HG03469 (cell line): ENCODE results near the gene WDR46.

Experiments
- ATAC-seq: cut with Tn5 transposase; IDR thresholded peaks from one replicate; pipeline ENCODE4 v1.9.1; 2021; ENCODE audit warnings: mild to moderate bottlenecking, moderate library complexity, moderate number of reproducible peaks; ENCODE audit not compliant: unreplicated experiment

The WDR46 gene

DNA sequence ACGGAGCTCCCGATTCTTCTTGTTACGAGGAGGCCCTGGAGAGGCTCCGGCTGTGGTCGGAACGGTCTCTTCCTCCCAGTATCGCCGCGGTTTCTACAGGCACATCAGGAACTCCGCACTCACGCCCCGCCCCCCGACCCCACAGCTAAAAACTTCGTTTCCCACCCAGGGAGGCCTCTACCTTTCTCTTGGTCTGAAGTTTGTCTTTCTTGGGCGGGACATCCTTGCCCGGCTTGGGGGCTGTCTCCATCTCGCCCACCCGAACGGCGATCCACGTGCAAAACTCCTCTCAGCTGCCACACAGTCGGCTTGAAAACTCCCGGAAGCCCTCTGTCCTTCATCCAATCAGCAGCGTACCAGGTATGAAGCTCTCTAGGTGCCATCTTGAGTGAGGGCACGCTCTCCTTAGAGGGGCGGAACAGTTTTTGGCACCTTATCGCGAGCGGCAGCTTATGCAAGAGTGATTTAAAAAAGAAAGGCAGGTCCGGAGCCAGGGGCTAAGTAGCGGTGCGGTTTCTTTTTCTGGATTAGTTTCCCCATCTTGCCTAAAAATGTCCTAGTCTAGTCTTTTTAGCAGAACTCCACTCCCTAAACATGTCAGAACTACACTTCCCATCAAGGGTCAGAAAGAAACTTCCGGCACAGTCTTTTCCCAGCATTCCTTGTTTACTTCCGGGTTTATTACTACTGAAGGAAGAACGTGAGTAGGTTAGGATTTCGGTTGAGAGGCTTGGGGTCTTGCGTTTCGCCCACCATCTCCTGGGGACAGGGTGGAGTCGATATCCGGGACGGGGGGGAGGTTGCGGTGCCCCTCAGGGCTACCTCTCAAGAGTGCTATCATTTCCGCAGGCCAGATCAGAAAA lies at the start of gene WDR46, which contains the start of gene PFDN6:
TSS of gene WDR46 (minus strand) at position 319 of the 863 bp plus-strand sequence. CDS start at position 250, 69 bp downstream.
TSS of gene PFDN6 (plus strand) at position 681 of the 863 bp plus-strand sequence. CDS start 256 bp downstream, outside the sequence.
- peak; percentile 49 for ATAC-seq

DNA sequence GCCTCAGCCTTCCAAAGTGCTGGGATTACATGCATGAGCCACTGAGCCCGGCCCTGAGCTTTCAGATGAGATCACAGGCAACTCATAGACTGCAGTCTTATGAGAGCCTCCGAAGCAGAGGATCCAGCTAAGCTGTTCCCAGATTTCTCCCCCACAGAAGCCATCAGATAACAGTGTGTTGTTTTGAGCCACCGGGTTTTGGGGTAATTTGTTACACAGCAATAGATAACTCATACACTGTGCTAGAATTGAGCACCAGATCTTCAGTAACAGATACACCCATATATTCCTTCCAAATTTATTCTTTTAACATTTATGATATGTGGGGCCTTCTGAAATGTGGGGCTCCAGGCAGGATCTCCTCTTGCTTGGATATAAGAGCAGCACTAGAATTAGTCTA lies 47.5 kb upstream of the WDR46 start:
- ATAC-seq: no peak

- ATAC-seq: no peak
Measured at GRCh38 chr6:33335916-33336315, 46.9 kb upstream of the WDR46 start.

DNA sequence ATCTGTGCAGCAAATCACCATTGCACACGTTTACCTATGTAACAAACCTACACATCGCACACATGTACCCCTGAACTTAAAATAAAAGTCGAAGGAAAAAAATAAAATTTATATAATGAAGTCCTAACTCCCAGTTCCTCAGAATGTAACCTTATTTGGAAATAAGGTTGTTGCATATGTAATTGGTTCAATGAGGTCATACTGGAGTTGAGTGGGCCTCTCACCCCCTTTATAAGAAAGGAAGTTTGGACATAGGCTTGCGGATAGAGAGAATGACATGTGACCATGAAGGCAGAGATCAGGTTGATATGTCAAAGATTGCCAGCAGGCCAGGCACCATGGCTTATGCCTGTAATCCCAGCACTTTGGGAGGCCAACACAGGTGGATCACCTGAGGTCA lies 44.6 kb upstream of the WDR46 start:
- ATAC-seq: no peak

DNA sequence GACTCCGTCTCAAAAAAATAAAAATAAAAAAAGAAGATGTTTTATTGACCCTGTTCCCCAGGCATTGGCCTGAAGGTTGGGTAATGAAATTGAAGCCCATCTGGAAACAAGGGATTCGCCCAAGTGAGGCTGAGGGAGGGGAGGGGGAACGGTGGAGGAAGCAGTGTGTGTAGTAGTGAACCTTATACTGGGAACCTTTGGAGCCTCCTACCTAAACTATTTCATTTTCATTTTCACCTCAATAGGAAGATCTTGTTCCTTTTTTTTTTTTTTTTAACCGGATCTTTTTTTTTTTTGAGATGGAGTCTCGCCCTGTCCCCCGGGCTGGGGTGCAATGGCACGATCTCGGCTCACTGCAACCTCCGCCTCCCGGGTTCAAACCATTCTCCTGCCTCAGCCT lies 41.7 kb upstream of the WDR46 start:
- ATAC-seq: no peak

GRCh38 chr6:33329058-33329457 lies 40.0 kb upstream of the WDR46 start:
- ATAC-seq: no peak

- no peak for ATAC-seq
Measured at GRCh38 chr6:33324125-33324524, 35.1 kb upstream of the WDR46 start.

- ATAC-seq: no peak
Measured at GRCh38 chr6:33323623-33323948, 34.5 kb upstream of the WDR46 start.

GRCh38 chr6:33321227-33321626 lies 32.2 kb upstream of the WDR46 start:
- no peak for ATAC-seq

DNA sequence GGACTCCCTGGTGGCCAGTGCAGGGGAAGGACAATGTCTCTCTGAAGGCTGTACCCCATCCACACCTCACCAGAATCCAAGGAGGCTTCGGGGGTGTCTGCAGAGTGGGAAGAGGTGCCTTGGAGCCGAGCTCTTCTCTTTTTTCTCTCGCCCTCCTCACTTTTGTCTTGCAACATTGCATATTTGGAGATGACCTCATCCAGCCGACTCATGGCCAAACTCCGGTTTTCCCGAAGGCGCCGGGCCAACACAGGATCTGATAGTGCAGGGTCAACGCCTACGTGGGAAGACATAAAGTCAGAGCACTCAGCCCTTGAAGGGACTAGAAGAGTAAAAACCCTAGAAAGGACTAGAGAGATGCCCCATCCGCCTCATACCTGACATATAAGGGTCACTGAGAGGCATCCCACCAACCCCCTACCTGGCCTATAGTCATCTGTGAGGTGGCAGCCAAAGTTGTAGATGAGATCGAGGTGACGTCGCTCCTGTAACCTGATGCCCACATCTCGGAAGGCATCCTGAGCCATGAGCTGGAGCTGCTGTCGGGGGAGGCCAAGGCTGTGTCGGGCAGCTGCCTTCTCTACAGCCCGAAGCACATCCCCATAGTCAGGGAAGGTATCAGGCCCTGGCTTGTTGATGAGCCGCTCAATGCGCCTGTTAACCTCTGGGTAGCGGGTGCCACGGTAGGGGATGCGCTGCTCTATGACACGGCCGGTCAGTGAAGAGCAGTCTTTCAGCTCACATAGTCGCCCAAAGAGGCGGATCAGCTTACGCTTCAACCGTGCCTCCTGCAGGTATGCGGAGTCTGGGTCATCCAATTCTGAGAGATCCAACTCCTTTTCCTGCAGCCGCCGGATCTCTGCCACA lies 31.5 kb upstream of the WDR46 start:
- no peak for ATAC-seq

DNA sequence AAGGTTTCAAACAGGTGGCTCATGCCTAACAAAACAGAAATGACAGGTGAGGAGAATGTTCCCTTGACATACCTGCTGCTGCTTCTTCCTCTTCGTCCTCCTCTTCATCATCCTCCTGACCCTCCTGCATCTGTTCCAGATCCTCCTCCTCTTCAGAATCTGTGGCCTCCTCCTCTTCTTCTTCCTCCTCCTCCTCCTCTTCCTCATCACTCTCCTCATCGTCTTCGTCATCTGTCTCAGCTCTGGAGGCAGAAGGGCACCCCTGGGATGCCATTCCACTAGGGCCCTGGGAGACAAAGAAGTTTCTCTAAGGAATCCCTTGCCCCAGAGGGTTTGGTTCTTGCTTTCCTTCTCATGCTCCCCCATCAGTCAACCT lies 30.9 kb upstream of the WDR46 start:
- ATAC-seq: no peak

- no peak for ATAC-seq
Measured at GRCh38 chr6:33318426-33319073, 29.5 kb upstream of the WDR46 start.

- peak; percentile 34 for ATAC-seq
Measured at GRCh38 chr6:33317669-33318425, 28.8 kb upstream of the WDR46 start, which contains the start of gene ZBTB22. TSS of gene ZBTB22 (minus strand) at chr6:33317744. CDS start at chr6:33316916, 828 bp downstream.

- no peak for ATAC-seq
Measured at GRCh38 chr6:33317419-33317668, 28.3 kb upstream of the WDR46 start.

DNA sequence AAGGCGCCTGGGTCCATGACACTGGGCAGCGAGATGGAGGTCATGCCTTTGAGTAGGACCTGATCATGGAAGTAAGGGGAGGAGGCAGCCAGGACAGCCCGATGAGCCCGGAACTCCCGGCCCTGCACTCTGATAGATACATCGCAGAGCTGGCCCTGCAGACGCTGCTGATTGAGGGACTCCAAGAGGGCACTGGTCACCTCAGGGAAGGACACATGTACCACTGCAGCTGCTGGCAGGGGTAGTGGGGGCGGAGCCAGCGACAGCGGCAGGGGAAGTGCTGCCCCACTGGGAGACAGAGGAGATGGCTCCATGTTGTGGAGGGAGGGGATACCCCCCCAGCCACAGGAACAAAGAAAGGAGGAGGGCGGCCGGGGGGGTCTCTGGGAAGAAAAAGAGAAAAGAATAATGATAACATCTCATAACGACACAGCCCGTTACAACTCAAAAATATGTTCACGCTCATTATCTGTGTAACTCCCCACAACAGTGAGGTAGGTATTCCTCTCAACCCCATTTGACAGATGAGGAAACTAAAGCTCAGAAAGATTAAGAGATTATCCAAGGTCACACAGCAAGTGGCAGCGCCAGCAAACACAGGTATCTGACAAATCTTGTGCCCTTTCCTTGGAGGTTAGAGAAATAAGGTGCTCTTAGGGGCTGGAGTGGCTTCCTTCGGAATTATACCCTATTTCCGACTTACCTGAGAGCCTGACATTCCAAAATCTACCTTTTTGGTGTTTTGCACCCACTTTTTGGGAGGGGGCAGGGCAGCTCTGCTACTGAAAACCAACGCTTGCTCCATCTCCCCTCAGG lies 27.8 kb upstream of the WDR46 start:
- no peak for ATAC-seq

DNA sequence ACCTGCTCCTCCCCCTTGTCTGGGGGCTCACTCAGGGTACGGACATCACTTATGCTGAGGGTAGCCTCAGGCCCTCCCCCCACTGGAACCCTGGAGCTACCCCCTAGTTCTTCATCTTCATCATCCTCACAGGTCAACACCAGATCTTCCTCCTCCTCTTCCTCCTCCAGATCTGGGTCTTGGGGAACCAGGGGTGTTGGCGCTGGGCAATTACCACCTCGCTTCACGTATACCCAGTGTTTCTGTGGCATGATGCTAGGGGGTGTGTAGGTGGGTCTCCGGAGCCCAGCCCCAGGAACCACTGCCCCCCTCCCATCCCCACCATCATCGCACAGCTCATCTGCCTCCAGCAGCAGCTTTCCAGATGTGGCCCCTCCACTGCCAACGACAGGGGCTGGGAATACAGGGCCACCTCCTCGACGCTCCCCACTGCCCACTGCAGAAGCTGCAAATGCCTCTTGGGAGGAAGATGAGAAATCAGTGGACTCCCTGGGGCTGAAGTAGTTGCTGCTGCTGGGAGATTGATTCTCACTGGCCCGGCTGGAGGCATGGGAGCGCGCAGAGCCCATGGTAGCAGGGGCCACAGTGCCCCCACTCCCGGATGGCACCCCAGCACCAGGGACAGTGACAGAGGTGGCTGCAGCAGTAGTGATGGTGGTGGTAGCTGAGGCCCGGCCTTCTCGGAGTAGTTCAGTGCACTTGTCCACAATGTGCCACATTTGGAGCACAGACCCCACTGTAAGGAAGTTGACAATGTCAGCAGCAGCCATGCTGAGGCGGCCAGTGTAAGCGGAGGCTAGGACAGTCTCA lies 27.0 kb upstream of the WDR46 start:
- ATAC-seq: no peak

GRCh38 chr6:33314943-33315792 lies 26.1 kb upstream of the WDR46 start:
- no peak for ATAC-seq

GRCh38 chr6:33314515-33314942 lies 25.5 kb upstream of the WDR46 start:
- no peak for ATAC-seq
